Testis (tissue), 2 donors: ENCODE data around the gene HOXC6.

Experiments used
- CTCF ChIP-seq, 3 experiments: fragments of 450-650 bp in 2 of 3; fragments of 200-600 bp in 1 of 3; sonication (generic) in 1 of 3; IDR thresholded peaks; one replicate each; pipeline ENCODE4 v1.5.1; 2016 to 2019; ENCODE audit warnings: antibody characterized with exemption in 3 of 3, mild to moderate bottlenecking in 2 of 3, moderate library complexity in 1 of 3
- POLR2A ChIP-seq: fragments of 450-650 bp; IDR thresholded peaks from one replicate; pipeline ENCODE4 v1.6.1; 2017; ENCODE audit warnings: antibody characterized with exemption, mild to moderate bottlenecking, moderate library complexity

- TF ChIP-seq CTCF (IDR thresholded peaks at IDR 0.05) (no peak), POLR2A (no peak)
Observed at GRCh38 chr12:53978477-53979356, 49.5 kb upstream of the HOXC6 start.
